IPS-15b (cell line): Measurements from ENCODE around the gene CDC40.
"Not testable (repeated sequence)": the region's sequence is repeated elsewhere in the genome, so short reads cannot be mapped to it uniquely, and the experiment has no call there.

Source experiments
- H3K27me3 ChIP-seq: one replicate; pipeline ENCODE4 v1.6.1; 2013; ENCODE audit warnings: low read length; ENCODE audit not compliant: control insufficient read depth, insufficient read depth
- H3K36me3 ChIP-seq: one replicate; pipeline ENCODE4 v1.6.1; 2013; ENCODE audit warnings: low read length; ENCODE audit not compliant: control insufficient read depth, insufficient read depth
- H3K4me1 ChIP-seq: one replicate; pipeline ENCODE4 v1.6.1; 2013; ENCODE audit warnings: mild to moderate bottlenecking, low read length; ENCODE audit not compliant: control insufficient read depth, insufficient read depth
- H3K4me3 ChIP-seq: one replicate; pipeline ENCODE4 v1.5.1; 2013; ENCODE audit warnings: low read depth, low read length
- H3K9ac ChIP-seq: one replicate; pipeline ENCODE4 v1.6.1; 2013; ENCODE audit warnings: low read depth, mild to moderate bottlenecking, low read length
- H3K9me3 ChIP-seq: one replicate; pipeline ENCODE4 v1.6.1; 2013; ENCODE audit warnings: mild to moderate bottlenecking, low read length; ENCODE audit not compliant: control insufficient read depth, insufficient read depth

CDC40 gene

DNA sequence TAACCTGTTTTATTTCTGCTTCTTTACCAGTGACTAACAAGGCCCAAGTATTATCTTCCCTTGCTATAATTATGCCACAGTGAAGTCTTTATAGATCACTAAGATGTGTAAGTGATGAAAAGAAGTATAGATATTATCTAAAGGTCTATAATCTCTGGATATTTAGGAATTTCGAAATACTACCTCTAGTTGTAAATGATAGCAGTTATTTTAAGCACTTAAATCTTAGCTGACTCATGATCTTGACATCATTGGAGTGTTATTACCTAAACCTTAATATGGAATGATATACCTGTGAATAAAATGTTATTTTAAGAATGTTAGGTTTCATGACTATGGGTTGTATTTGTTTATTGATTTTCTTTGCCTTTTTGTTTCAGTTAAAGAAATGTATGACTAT is 31.5 kb downstream of the CDC40 start:
- Histone ChIP-seq H3K9ac (no peak overlapping the region), H3K27me3 (no peaks in the 10 kb centered on the region), H3K36me3 (no peaks in the 10 kb centered on the region), H3K9me3 (no peaks in the 10 kb centered on the region), H3K4me3 (no peak overlapping the region), H3K4me1 (no peaks in the 10 kb centered on the region)

DNA sequence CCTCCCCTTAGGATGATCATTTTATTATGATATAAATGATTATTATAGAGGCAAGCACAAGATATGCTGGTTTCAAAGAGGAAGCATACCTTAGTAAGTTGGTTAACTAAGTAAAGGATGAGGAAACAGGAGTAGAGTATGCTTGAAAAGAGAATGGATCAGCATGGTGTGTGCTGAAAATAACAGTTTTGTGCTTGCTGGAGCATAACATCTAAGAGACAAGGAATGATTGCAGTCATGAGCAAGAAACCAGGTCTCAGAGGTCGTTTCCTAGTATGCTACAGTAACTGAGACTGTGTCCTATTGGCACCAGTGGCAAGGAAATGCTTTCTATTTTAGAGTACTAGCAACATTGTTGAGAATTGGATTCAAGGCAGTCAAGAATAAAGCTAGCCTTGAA is 34.1 kb downstream of the CDC40 start:
- no peaks in the 10 kb centered on the region for H3K36me3 ChIP-seq
- H3K9me3 ChIP-seq = no peaks in the 10 kb centered on the region
- no peak overlapping the region for H3K9ac ChIP-seq
- no peaks in the 10 kb centered on the region for H3K27me3 ChIP-seq
- no peaks in the 10 kb centered on the region for H3K4me1 ChIP-seq
- H3K4me3 ChIP-seq = no peak overlapping the region

- H3K9me3 ChIP-seq = no peaks in the 10 kb centered on the region
- H3K36me3 ChIP-seq = no peaks in the 10 kb centered on the region
- no peaks in the 10 kb centered on the region for H3K4me1 ChIP-seq
- no peaks in the 10 kb centered on the region for H3K27me3 ChIP-seq
- no peak overlapping the region for H3K9ac ChIP-seq
- no peak overlapping the region for H3K4me3 ChIP-seq
Observed at GRCh38 chr6:110216140-110216539, 35.9 kb downstream of the CDC40 start.

GRCh38 chr6:110217266-110217665 is 37.0 kb downstream of the CDC40 start:
- no peak overlapping the region for H3K9ac ChIP-seq
- H3K36me3 ChIP-seq = no peaks in the 10 kb centered on the region
- H3K4me1 ChIP-seq = no peaks in the 10 kb centered on the region
- H3K4me3 ChIP-seq = no peak overlapping the region
- no peaks in the 10 kb centered on the region for H3K27me3 ChIP-seq
- no peaks in the 10 kb centered on the region for H3K9me3 ChIP-seq

GRCh38 chr6:110221738-110222137 is 41.5 kb downstream of the CDC40 start:
- no peak overlapping the region for H3K4me3 ChIP-seq
- H3K27me3 ChIP-seq = no peaks in the 10 kb centered on the region
- no peak overlapping the region for H3K9ac ChIP-seq
- H3K4me1 ChIP-seq = no peaks in the 10 kb centered on the region
- no peaks in the 10 kb centered on the region for H3K36me3 ChIP-seq
- no peaks in the 10 kb centered on the region for H3K9me3 ChIP-seq

- H3K4me1 ChIP-seq = no peaks in the 10 kb centered on the region
- no peaks in the 10 kb centered on the region for H3K9me3 ChIP-seq
- no peak overlapping the region for H3K4me3 ChIP-seq
- H3K27me3 ChIP-seq = no peaks in the 10 kb centered on the region
- no peaks in the 10 kb centered on the region for H3K36me3 ChIP-seq
- H3K9ac ChIP-seq = no peak overlapping the region
Observed at GRCh38 chr6:110226261-110226660, 46.0 kb downstream of the CDC40 start.

- Histone ChIP-seq H3K4me3 (no peak overlapping the region), H3K4me1 (no peaks in the 10 kb centered on the region), H3K27me3 (no peaks in the 10 kb centered on the region), H3K9ac (no peak overlapping the region), H3K9me3 (no peaks in the 10 kb centered on the region), H3K36me3 (no peaks in the 10 kb centered on the region)
Observed at GRCh38 chr6:110232450-110232849, 52.2 kb downstream of the CDC40 start.

DNA sequence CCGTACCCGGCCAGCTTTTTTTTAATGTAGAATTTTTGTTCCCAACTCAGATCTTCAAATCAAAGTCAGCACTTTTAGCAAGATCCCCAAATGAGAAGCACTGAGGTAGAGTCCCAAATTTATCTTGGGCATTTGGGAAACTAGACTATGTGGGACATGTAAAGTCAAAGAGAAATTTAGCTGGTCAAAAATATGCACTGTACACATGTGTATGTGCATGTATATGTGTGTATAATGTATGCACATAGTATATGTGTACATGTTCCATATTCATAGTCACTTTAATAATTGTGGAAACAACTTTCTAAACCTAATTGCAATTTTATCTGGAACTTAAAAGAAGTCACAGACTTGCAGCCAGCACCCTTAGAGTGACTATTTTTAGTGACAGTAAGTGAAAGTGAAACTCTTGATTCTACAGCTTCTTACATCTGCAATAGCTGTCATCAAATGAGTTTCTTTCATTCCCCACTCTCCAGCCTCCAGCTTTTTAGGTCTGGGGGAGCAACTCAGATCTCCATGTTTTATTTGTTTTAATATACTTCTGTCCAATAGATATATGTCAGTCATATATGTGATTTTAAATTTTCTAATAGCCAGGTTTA is 53.6 kb downstream of the CDC40 start:
- Histone ChIP-seq H3K4me3 (no peak overlapping the region), H3K9ac (no peak overlapping the region), H3K9me3 (no peaks in the 10 kb centered on the region), H3K36me3 (no peaks in the 10 kb centered on the region), H3K27me3 (no peaks in the 10 kb centered on the region), H3K4me1 (no peaks in the 10 kb centered on the region)

- not testable (repeated sequence) for H3K9ac ChIP-seq, H3K9me3 ChIP-seq, H3K27me3 ChIP-seq, H3K4me1 ChIP-seq, H3K36me3 ChIP-seq, H3K4me3 ChIP-seq
Observed at GRCh38 chr6:110236007-110236406, 55.8 kb downstream of the CDC40 start.

GRCh38 chr6:110239526-110240274 is 59.5 kb downstream of the CDC40 start:
- Histone ChIP-seq H3K9ac (no peak overlapping the region), H3K4me1 (no peaks in the 10 kb centered on the region), H3K36me3 (no peaks in the 10 kb centered on the region), H3K9me3 (no peaks in the 10 kb centered on the region), H3K27me3 (no peaks in the 10 kb centered on the region), H3K4me3 (no peak overlapping the region)

DNA sequence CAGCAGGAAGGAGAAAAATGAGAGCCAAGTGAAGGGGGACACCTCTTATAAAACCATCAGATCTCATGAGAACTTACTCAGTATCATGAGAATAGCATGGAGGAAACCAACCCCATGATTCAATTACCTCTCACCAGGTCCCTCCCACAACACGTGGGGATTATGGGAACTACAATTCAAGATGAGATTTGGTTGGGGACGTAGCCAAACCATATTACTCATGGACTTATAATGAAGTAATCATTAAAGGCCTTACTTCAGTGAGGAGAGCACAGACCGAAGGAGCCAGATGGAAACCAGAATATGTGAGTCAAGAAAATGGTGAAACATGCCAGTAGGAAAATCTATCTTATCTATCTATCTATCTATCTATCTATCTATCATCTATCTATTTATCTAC is 64.4 kb downstream of the CDC40 start:
- H3K9me3 ChIP-seq, H3K27me3 ChIP-seq, H3K36me3 ChIP-seq, H3K4me3 ChIP-seq, H3K9ac ChIP-seq, H3K4me1 ChIP-seq: not testable (repeated sequence)

DNA sequence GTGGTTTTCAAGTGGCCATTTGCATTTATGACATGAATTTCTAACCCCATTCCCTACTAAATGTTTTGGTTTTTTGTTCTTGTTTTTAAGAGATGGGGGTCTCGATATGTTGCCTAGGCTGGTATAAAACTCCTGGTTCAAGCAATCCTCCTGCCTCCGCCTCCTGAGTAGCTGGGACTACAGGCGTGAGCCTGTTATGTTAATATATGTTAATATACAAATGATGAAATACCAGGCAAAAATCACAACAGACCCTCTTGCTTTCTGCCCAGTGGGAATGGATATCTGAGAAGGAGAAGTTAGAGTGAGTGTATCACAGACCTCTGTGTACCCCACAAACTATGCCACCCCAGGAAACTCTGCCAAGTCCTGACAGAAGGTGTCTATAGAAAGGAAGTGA is 66.2 kb downstream of the CDC40 start:
- Histone ChIP-seq H3K36me3 (no peaks in the 10 kb centered on the region), H3K9ac (no peak overlapping the region), H3K27me3 (no peaks in the 10 kb centered on the region), H3K4me1 (no peaks in the 10 kb centered on the region), H3K9me3 (no peaks in the 10 kb centered on the region), H3K4me3 (no peak overlapping the region)
